ENCODE data around the gene INTS3. TPM values are rescaled to one million over a fixed set of nuclear protein-coding genes. Genes with fewer than 3 reads are reported as not detected.
A peak's percentile ranks its signal among the peaks of the same experiment; 100 is the strongest.
"Not testable (repeated sequence)": the region's sequence is repeated elsewhere in the genome, so short reads cannot be mapped to it uniquely, and the experiment has no call there.

The INTS3 gene
- total and polyA plus RNA-seq, 7 donors = 11.3 to 29.0 (median 22.1) TPM

DNA sequence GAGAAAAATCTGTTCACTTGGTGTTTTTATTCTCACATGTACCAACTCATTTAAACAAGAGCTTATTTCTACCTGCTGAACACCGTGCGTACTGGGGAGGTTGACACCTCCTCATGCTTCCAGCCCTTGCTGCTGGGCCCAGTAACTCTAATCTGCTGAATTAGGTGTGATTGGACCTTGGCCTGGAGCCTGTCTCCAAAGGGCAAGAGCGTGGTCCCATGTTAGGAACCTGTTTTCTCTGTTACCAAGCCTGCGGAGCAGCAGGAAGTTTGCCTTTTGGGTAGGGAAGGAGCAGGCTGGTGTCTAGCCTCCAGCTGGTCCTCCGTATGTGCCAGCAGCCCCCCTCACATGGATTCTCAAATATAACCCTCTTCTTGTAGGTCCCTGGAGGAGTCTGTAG is 36.5 kb downstream of the INTS3 start:
- Histone ChIP-seq H3K9me3 (no peaks in the 10 kb centered on the region), H3K27me3 (ENCODE audit: insufficient read depth in 3 of 3, low read length in 2 of 3) (no peaks in the 10 kb centered on the region), H3K36me3 (ENCODE audit: insufficient read depth in 1 of 2, low read depth in 1 of 2) (peaks cover 8 to 99% of the 10 kb centered on the region in 2 donors), H3K4me1 (no peaks in the 10 kb centered on the region), H3K4me3 (no peak overlapping the region), H3K27ac (peak overlapping the region; percentile 55)
- TF ChIP-seq, protein P1, sequence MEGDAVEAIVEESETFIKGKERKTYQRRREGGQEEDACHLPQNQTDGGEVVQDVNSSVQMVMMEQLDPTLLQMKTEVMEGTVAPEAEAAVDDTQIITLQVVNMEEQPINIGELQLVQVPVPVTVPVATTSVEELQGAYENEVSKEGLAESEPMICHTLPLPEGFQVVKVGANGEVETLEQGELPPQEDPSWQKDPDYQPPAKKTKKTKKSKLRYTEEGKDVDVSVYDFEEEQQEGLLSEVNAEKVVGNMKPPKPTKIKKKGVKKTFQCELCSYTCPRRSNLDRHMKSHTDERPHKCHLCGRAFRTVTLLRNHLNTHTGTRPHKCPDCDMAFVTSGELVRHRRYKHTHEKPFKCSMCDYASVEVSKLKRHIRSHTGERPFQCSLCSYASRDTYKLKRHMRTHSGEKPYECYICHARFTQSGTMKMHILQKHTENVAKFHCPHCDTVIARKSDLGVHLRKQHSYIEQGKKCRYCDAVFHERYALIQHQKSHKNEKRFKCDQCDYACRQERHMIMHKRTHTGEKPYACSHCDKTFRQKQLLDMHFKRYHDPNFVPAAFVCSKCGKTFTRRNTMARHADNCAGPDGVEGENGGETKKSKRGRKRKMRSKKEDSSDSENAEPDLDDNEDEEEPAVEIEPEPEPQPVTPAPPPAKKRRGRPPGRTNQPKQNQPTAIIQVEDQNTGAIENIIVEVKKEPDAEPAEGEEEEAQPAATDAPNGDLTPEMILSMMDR (IDR thresholded peaks at IDR 0.05) = no peak
- ATAC-seq = no peak
- DNase-seq = no peak
- intact Hi-C loops (cut with DNase I) = no loop called here
- 76 to 87% (median 76%) methylated on average over 5 of the region's 5 CpGs for WGBS, 3 donors

DNA sequence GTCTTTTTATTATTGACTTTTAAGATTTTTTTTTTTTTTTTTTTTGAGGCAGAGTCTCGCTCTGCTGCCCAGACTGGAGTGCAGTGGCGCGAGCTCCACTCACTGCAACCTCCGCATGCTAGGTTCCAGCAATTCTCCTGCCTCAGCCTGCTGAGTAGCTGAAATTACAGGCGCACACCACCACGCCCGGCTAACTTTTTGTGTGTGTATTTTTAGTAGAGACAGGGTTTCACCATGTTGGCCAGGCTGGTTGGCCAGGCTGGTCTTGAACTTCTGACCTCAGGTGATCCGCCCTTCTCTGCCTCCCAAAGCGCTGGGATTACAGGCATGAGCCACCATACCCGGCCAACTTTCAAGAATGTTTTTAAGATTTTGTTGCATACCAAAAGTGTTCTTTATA is 38.8 kb downstream of the INTS3 start:
- DNase-seq; ATAC-seq; intact Hi-C loops (cut with DNase I); H3K9me3 ChIP-seq; H3K27me3 ChIP-seq (ENCODE audit: insufficient read depth in 3 of 3, low read length in 2 of 3); H3K4me1 ChIP-seq; H3K4me3 ChIP-seq; H3K27ac ChIP-seq: not testable (repeated sequence)
- H3K36me3 ChIP-seq (ENCODE audit: insufficient read depth in 1 of 2, low read depth in 1 of 2) = peaks cover 8 to 96% of the 10 kb centered on the region in 2 donors
- WGBS, 3 donors = 82 to 95% (median 83%) methylated on average over 9 to 10 of the region's 10 CpGs

DNA sequence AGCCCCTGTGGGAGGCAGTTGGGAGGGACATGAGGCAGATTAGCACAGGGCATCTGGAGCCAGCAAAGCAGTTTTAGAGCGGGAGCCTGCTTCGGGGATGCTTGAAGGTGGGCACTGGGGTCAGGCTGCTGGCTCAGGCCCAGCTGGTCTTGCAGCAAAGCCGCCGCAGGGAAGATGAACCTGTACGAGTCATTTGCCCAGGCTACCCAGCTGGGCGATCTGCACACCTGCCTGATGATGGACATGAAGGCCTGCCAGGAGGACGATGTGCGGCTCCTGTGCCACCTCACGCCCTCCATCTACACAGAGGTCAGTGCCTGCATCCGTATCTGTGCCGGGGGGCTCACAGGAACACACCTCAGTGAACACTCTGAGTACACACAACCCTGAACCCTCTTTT is 39.7 kb downstream of the INTS3 start:
- no peaks in the 10 kb centered on the region for H3K4me1 ChIP-seq
- H3K4me3 ChIP-seq = no peak overlapping the region
- peaks cover 8 to 94% of the 10 kb centered on the region in 2 donors for H3K36me3 ChIP-seq (ENCODE audit: insufficient read depth in 1 of 2, low read depth in 1 of 2)
- 93 to 96% (median 95%) methylated on average over 11 of the region's 11 CpGs for WGBS, 3 donors
- DNase-seq (no peak), ATAC-seq (no peak)
- no peaks in the 10 kb centered on the region for H3K9me3 ChIP-seq
- intact Hi-C loops (cut with DNase I) = no loop called here
- TF ChIP-seq, protein P1 (IDR thresholded peaks at IDR 0.05) = no peak
- H3K27ac ChIP-seq = no peak overlapping the region
- no peaks in the 10 kb centered on the region for H3K27me3 ChIP-seq (ENCODE audit: insufficient read depth in 3 of 3, low read length in 2 of 3)

DNA sequence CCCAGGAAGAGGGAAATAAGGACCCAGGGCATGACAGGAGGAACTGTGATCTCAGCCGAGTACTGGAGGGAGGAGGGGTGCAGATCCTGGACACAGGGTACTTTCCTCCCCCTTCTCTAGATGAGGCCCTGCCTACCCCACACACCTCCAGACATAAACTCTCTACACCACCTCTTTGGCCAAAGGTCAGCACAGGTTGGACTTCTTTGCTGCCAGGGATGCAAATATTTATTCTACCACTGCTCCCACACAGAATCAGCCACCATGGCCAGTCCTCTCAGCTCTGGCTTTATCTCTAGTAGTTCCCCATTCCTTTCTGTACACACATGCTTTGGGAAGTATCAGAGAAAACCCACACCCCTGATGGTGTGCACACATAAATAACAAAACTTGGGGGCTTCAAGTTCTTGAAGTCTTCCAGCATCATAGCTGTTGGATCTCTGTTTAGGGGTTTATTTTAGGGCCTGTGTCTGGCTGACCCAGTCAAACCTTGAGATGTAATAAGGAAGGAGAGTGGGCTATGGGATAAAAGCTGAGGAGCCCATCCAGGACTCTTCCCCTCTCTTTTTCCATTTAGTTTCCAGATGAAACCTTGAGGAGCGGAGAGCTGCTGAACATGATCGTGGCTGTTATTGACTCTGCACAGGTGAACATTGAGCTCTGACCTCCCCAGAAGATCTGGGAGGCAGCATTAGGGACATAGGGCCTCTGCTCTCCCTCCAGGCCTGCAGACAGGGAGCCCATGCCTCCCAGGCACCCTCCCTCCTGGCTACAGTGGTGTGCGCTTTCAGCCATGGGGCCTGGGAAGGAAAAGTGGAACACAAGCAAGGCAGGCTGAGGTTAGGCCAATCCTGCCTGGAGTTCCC is 40.7 kb downstream of the INTS3 start:
- Histone ChIP-seq H3K4me3 (no peak overlapping the region), H3K27ac (no peak overlapping the region), H3K9me3 (no peaks in the 10 kb centered on the region), H3K36me3 (ENCODE audit: insufficient read depth in 1 of 2, low read depth in 1 of 2) (peaks cover 8 to 94% of the 10 kb centered on the region in 2 donors), H3K4me1 (no peaks in the 10 kb centered on the region), H3K27me3 (ENCODE audit: insufficient read depth in 3 of 3, low read length in 2 of 3) (no peaks in the 10 kb centered on the region)
- DNase-seq (no peak), ATAC-seq (no peak)
- WGBS, 3 donors = 86 to 97% (median 88%) methylated on average over 4 of the region's 4 CpGs
- TF ChIP-seq, protein P1 (IDR thresholded peaks at IDR 0.05) = no peak
- intact Hi-C loops (cut with DNase I) = no loop called here

DNA sequence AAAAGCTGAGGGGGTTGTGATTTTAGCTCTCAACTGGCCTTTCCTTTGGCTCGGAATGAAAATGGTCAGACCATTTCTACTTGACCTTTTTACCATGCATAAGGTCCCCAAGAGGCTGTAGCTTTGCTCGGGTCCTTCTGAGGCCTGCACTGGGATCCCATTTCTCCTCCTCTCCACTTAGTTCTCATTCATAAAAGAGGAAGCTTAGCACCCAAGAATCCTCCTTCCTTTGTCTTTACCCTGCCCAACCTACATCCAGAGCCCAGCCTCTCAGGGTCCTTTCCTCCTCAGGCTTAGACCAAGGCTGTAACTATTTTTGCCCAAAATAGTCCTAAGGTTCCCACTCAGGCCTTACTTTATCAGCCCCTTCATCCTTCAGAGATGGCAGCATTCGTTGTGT is 41.4 kb downstream of the INTS3 start:
- H3K27me3 ChIP-seq (ENCODE audit: insufficient read depth in 3 of 3, low read length in 2 of 3) = no peaks in the 10 kb centered on the region
- TF ChIP-seq, protein P1 (IDR thresholded peaks at IDR 0.05) = no peak
- H3K27ac ChIP-seq = no peak overlapping the region
- ATAC-seq (no peak), DNase-seq (no peak)
- WGBS, 3 donors = 76 to 85% (median 81%) methylated on average over 3 of the region's 3 CpGs
- H3K4me1 ChIP-seq = no peaks in the 10 kb centered on the region
- peaks cover 8 to 88% of the 10 kb centered on the region in 2 donors for H3K36me3 ChIP-seq (ENCODE audit: insufficient read depth in 1 of 2, low read depth in 1 of 2)
- H3K9me3 ChIP-seq = no peaks in the 10 kb centered on the region
- H3K4me3 ChIP-seq = no peak overlapping the region
- intact Hi-C loops (cut with DNase I) = no loop called here
